GM12864 (cell line): ENCODE data around the gene SNTG2.

Experiments
- DNase-seq: peaks from one replicate; pipeline ENCODE4 v3.0.0-alpha.2; 2011; ENCODE audit warnings: low read depth
- H3K4me3 ChIP-seq: 2 replicates; pipeline ENCODE4 v1.5.1; 2011; ENCODE audit warnings: mild to moderate bottlenecking, low read depth, low read length, control low read depth
- TF ChIP-seq, protein P1 (sequence below): IDR thresholded peaks from 2 replicates; pipeline ENCODE4 v1.5.1; 2011; ENCODE audit warnings: low read depth, mild to moderate bottlenecking, moderate library complexity, low read length, control low read depth, inconsistent platforms; ENCODE audit errors: missing control alignments

SNTG2 gene

DNA sequence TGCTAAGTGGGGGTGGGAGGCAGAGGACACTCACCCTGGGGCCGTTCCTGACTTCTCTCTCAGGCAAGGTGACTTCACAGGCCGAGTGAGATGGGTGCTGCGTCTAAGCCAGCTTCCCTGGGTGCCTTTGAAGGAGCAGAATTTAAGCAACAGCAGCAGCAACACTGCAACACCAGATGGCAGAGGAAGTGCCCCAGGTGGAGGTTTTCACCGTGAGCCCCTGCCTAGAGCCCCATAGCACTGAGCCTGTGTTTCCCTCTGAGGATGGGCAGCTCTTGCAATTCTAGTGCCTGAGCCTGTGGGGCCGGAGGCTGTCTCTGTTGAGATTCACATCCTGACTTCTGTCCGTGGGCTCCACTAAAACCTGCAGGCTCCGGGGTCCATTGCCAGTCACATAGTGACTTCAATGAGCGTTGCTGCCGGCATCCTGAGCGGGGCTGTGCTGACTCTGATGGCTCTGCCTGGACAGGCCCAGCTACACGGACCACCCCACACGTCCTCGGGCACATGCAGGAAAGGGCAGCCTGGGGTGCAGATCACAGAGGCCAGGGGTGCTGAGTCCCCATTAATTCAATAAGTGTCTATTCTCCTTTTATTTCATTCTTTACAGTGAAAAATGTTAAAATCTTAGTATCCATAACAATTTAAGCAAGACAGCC is 218.8 kb downstream of the SNTG2 start:
- H3K4me3 ChIP-seq, result no peak overlapping the region
- TF ChIP-seq, protein P1, sequence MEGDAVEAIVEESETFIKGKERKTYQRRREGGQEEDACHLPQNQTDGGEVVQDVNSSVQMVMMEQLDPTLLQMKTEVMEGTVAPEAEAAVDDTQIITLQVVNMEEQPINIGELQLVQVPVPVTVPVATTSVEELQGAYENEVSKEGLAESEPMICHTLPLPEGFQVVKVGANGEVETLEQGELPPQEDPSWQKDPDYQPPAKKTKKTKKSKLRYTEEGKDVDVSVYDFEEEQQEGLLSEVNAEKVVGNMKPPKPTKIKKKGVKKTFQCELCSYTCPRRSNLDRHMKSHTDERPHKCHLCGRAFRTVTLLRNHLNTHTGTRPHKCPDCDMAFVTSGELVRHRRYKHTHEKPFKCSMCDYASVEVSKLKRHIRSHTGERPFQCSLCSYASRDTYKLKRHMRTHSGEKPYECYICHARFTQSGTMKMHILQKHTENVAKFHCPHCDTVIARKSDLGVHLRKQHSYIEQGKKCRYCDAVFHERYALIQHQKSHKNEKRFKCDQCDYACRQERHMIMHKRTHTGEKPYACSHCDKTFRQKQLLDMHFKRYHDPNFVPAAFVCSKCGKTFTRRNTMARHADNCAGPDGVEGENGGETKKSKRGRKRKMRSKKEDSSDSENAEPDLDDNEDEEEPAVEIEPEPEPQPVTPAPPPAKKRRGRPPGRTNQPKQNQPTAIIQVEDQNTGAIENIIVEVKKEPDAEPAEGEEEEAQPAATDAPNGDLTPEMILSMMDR, result no peak
- no peak for DNase-seq

DNA sequence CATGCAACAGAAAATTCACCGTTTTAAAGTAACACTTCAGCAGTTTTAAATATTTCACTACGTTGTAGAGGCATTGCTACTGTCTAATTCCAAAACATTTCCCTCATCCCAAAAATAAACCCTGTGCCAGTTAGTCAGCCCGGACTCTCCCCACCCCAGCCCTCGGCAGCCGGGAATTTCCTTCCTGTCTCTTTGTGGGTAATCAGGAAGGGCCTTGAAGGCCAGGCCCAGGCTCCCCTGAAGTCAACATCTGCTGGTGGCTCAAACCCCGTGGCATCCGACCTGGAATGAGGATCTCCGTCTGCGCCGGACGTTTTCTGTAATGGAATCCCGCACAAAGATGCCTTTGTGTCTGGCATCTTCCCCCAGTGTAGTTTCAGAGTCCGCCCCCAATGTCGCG is 219.6 kb downstream of the SNTG2 start:
- DNase-seq, result no peak
- no peak overlapping the region for H3K4me3 ChIP-seq
- TF ChIP-seq, protein P1, result no peak

DNA sequence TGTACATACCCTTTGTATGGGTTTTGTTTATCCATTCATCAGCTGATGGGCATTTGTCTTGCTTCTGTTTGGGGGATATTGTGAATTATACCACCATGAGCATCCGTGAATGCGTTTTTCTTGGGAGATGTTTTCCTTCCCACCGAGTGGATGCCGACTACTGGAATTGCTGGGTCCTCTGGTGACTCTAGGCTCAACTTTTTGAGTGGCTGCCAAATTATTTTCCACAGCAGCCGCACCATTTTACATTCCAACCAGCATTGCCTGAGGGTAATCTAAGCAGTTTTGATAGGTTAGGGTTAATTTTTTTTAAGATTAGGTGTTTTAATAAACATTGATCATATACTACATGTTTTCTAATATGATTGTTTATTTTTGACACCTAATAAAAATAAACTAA is 220.1 kb downstream of the SNTG2 start:
- DNase-seq, result no peak
- no peak overlapping the region for H3K4me3 ChIP-seq
- TF ChIP-seq, protein P1, result no peak

DNA sequence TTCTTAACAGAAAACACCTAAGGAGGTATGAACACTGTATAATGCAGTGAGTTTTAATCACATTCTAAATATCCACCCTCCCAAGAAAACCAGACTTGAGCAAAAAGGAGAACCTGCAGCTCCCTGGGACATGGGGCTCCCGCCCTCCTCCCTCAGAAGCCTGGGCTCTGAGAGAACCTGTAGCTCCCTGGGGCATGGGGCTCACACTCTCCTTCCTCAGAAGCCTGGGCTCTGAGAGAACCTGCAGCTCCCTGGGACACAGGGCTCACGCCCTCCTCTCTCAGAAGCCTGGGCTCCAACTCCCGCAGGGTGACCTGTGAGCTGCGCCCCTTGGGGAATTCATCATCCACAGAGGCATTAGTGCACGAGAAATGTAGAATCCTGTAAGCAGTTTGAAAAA is 222.9 kb downstream of the SNTG2 start:
- TF ChIP-seq, protein P1, result no peak
- H3K4me3 ChIP-seq, result no peak overlapping the region
- DNase-seq, result no peak

DNA sequence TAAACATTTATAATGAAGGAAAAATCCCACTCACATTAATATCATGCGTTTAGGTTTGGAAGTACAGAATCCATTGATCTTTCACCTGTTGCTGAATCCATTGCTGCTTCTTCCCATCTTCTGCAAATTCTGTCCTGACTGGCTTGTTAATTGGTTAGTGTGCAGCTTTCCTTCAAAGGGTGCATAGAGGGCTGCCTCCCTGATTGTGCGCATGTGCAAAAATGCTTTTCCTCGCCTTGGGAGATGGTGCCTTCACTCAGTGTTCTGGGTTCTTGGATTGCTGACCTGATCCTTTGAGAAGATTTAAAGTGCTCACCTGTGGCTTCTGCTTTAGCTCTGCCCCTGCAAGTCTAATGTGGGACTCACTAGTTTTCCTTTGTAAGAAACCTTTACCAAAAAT is 231.2 kb downstream of the SNTG2 start:
- no peak overlapping the region for H3K4me3 ChIP-seq
- TF ChIP-seq, protein P1, result no peak
- no peak for DNase-seq

DNA sequence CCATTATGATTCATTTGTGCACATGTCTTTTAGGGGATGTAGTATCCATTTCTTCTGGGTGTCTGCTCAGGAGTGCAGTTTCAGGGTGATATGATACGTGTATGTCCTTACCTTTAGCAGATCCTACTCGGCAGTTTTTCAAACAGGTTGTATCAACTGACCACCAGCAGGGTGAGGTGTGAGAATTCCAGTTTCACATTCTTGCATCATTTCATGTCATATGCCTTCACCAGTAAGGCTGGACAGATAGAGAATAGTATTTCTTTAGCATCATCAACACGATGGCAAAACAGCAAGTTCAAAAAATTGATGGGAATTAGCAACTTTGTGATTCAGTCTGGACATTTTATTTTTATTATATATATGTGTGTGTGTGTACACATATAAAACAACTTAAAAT is 232.7 kb downstream of the SNTG2 start:
- TF ChIP-seq, protein P1, result no peak
- DNase-seq, result no peak

DNA sequence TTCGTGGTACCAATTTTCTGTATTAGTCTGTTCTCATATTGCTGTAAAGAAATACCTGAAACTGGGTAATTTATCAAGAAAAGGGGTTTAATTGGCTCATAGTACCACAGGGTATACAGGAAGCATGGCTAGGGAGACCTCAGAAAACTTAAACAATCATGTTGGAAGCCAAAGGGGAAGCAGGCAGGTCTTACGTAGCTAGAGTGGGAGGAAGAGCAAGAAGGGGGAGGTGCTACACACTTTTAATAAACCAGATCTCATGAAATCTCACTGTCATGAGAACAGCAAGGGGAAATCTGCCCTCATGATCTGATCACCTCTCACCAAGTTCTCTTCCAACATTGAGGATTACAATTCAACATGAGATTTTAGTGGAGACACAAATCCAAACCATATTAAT is 235.8 kb downstream of the SNTG2 start:
- TF ChIP-seq, protein P1, result no peak
- no peak overlapping the region for H3K4me3 ChIP-seq
- DNase-seq, result no peak

More for the DNA sequence above, 232.7 kb downstream of the SNTG2 start:
- H3K4me3 ChIP-seq, result no peak overlapping the region
